Measurements from ENCODE around the gene GLA.
A peak's percentile ranks its signal among the peaks of the same experiment; 100 is the strongest.

GLA gene

DNA sequence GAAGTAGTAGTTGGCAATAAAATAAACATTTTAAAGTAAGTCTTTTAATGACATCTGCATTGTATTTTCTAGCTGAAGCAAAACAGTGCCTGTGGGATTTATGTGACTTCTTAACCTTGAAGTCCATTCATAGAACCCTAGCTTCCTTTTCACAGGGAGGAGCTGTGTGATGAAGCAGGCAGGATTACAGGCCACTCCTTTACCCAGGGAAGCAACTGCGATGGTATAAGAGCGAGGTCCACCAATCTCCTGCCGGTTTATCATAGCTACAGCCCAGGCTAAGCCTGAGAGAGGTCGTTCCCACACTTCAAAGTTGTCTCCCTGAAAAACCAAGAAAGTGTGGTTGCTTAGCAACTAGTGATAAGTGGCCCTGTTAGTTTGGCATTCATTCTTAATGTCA is 9.9 kb downstream of the GLA start:
- no peak for DNase-seq

- DNase-seq = no peak
Measured at GRCh38 chrX:101395789-101396188, 11.9 kb downstream of the GLA start.

- no peak for DNase-seq
Measured at GRCh38 chrX:101394372-101394771, 13.4 kb downstream of the GLA start.

DNA sequence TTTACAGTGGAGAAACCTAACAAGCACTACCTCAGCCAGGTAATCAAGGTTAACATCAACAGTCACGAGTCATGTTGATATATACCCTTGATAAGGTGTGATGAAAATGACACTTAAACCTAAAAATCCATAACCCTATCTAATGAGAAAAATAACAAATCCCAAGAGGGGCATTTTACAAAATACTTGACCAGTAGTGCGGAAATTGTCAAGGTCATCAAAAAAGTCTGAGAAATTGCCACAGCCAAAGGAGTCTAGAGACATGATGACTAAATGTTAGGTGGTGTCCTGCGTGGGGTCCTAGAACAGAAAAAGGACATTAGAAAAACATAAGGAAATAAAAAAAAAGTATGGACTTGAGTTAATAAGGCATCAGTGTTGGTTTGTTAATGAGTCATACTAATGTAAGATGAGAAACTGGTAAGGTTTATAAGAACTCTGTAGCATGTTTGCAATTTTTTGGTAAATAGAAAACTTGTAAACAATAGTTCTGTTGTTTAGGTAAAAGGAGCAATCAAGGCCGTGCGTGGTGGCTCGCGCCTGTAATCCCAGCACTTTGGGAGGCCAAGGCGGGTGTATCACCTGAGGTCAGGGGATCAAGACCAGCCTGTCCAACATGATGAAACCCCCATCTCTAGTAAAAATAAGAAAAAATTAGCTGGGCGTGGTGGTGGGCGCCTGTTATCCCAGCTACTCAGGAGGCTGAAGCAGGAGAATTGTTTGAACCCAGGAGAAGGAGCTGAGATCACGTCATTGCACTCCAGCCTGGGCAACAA is 14.0 kb downstream of the GLA start:
- no peak for DNase-seq

- no peak for DNase-seq
Measured at GRCh38 chrX:101391831-101392230, 15.9 kb downstream of the GLA start.

- peak; percentile 4 to 90 (median 66) for DNase-seq
Measured at GRCh38 chrX:101390664-101391525, 16.8 kb downstream of the GLA start, which contains the start of gene RPL36A. Gene RPL36A, plus strand, starts transcription at chrX:101391011. Its CDS starts 33 bp downstream, at chrX:101391044.

- no peak for DNase-seq
Measured at GRCh38 chrX:101388604-101389003, 19.1 kb downstream of the GLA start.

DNA sequence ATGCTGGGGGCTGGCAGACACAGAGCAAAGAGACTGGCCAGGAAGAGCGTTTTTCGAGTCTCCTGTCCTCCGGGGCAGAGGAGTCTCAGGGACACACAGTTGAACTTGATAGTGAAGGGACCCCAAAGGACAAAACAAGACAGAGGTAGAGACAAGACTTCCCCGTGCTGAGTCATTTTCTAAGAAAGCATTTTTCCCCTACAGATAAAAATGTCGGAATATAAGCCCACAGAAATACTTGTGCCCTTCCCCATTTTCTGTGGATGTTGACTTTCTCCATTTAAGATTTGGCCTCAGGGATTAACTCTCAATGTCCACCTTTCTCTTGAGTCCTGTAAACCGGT is 21.2 kb downstream of the GLA start:
- no peak for DNase-seq

DNA sequence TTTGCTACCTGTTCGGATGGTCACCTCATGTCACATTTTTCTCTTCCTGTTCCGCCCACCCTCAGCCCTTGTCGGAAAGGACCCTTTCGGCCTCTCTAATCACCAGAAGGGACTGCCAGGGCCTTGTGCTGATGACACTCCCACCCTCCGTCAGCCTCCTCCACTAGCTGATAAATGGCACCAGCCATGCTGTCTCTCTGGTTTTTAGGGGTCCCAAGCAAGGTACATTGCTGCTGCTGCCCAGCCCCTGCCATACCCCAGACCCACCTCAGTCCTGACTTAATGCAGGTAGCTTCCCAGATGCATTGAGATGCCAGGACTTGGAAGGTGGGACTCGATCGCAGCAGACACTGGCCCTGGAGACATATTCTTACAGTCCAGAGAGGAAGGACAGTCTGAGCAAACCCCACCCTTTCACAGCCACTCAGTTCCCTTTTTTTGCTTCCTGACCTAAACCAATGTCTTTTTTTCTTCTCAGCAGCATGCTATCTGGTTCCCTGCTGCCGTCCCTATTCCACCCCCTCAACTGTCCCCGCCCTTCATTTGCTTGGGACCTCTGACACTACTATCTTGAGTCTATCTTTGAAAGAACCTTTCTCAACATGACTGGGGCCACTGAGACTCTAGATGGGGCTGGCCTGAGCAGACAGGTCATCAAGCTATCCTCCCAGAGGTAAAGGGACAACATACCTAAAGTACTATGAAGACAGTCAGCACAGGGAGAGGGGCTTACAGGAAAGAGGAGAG is 21.8 kb downstream of the GLA start, which contains the start of gene BTK:
Gene BTK, minus strand, starts transcription at position 397 of the 747 bp plus-strand sequence. CDS start 10,907 bp downstream, outside the sequence.
- DNase-seq = peak in 5 of 56 donors; percentile 0 to 5 (median 0)

DNA sequence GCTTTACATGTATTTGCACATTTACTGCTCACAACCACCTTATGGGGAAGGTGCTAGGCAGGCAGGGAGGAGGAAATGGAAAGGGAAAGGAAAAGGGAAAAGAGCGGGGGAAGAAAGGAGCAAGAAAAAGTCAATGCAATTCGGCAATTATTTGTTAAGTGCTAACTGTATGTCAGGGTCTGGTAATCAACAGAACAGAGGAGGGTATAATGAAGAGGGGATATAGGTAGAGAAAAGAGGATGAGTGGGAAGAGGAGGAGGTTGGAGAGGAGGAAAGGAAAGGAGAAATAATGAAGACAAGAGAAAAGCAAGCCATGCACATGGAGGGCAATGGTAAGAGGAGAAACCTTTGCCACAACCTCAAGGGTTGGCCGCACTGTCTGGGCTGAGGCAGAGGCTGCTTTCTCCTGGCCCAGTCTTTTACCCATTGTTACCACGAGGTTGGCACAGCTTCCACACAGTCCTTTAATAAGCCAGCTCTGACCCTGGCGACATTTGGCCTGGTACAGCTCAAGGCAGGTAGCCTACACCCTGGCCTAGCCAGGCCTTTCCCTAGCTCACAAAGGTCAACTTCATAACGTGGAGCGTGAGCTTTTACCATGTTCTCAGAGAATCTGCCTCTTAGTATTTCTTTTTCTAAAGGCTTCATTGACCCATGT is 22.6 kb downstream of the GLA start:
- DNase-seq = no peak

DNA sequence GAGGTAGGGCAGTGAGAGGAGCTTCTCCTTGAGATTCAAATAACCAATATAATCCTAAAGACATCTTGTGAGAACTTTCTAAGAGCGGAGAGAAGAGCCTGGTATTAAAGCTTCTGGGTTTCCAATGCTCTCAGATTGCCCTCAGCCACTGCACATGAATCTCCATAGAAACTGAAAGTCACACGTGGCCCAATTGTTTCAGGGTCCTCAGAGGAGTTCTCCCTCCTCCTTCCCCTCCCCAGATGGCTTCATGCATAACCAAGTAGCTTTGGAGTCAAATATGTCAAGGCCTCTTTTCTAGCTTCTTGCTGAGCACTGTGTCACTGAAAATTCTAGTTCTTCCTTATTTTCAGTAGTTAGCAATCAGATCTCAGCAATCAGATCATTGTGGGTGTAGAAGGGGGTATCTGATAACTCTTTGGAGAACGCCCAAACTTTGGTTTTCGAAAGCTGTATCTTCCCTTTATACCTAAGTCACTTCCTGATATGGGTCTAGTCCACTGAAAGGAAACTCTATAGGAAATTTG is 24.0 kb downstream of the GLA start:
- DNase-seq = peak in 1 of 56 donors; percentile 1

- DNase-seq = no peak
Measured at GRCh38 chrX:101377547-101377946, 30.2 kb downstream of the GLA start.

GRCh38 chrX:101370888-101371504 is 36.7 kb downstream of the GLA start:
- DNase-seq = no peak

- DNase-seq = no peak
Measured at GRCh38 chrX:101369687-101370086, 38.0 kb downstream of the GLA start.

DNA sequence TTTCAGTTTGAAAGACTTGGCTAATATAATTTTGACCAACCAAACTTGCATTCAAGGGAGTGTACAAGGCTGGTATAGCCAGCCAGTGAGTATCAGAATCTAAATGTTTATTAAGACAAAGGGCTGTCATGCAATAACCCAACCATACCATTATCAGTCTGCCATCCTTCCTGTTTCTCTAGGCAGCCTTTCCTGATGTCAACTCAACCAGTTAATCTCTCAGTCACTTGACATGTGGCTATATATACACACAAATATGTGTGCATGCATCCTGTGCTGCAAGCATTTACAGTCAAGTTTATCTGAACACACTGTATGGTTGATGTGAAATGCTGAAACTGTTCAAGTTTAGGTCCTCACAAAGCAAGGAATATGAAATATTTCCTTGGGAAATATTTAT is 38.9 kb downstream of the GLA start:
- DNase-seq = no peak

DNA sequence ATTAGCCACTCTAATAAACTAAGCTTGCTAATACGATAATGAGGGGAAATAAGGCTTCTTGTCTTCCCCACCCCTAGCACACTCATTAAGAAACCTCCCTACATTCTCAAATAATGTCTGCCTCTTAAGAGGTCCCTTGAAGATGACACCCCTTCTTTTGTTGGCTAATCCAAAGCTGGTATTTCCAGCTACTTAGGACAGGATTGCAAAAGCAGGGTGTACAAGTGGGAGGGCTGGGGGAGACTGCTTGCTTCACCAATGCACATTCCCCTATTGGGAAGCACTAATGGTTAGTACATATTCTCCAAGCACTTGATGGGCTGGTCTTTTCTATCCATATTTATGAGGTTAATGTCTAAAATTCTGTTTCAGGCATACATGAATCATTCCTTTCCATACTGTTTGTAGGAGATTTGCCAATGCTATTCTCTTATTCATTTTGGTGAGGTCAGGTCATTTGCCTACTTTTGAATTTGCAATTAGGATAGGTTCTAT is 42.4 kb downstream of the GLA start:
- DNase-seq = no peak

DNA sequence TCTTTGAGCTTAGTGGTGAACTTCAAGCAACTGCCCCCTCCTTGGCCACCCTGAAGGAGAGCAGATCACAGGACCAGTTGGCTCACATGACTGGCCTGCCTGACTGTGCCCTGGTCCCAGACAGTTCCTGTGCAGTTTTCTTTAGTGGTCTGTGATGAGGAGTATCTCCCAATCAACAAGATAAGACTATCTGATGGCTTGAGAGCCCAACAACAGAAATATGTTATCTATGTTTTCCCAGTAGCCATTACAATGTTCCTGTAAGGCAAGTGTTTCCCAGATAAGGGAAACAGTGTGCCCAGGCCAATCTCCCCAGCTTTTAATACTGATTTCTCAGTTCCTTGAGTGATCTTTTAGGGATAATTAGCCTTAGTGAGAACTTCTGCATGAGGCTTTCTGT is 45.0 kb downstream of the GLA start:
- no peak for DNase-seq

DNA sequence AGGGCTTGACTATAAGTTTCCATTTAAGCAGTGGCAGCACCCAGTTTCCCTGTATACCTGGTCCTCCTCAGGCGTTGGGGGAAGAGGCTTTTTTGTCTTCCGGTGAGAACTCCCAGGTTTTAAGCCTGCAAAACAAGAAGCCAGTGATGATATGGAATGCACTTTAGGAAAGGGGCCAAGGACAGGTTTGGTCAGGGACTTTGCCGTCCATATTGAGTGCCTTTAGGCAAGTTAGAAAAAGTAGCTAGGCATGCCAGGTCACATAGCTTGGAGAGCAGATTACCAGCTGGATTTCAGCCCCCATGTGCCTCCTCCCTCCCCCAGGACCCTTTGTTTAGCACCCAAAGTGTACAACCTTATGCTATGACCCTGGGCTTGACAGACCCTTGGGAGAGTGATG is 45.6 kb downstream of the GLA start:
- DNase-seq = no peak

GRCh38 chrX:101360390-101360789 is 47.3 kb downstream of the GLA start:
- no peak for DNase-seq

- no peak for DNase-seq
Measured at GRCh38 chrX:101359966-101360365, 47.8 kb downstream of the GLA start.

Data from nucleus accumbens (tissue), 56 donors.